Neural cell (in vitro differentiated cells): ENCODE data around the gene PPM1N. TPM values are rescaled to one million over a fixed set of nuclear protein-coding genes. Genes with fewer than 3 reads are reported as not detected.

Experiments used
- H2AFZ ChIP-seq: fragments of 200-600, 300-800 bp; sonication (generic), shearing (Covaris generic); 2 replicates; pipeline ENCODE4 v1.6.0; 2014; ENCODE audit warnings: low read depth, mild to moderate bottlenecking, antibody characterized with exemption, low read length, moderate library complexity
- H3F3A ChIP-seq: fragments of 200-600 bp; shearing (Covaris generic); 2 replicates; pipeline ENCODE4 v1.6.1; 2016; ENCODE audit warnings: mild to moderate bottlenecking, moderate library complexity, mixed read lengths, antibody characterized with exemption, low read length; ENCODE audit not compliant: insufficient read depth, poor library complexity, severe bottlenecking
- H3K27ac ChIP-seq: fragments of 200-600, 300-800 bp; sonication (generic), shearing (Covaris generic); 2 replicates; pipeline ENCODE4 v1.5.1; 2014; ENCODE audit warnings: mild to moderate bottlenecking, low read length, moderate library complexity
- H3K27me3 ChIP-seq: fragments of 300-800, 200-600 bp; sonication (generic), shearing (Covaris generic); 2 replicates; pipeline ENCODE4 v1.6.0; 2014; ENCODE audit warnings: mild to moderate bottlenecking, low read depth, low read length, moderate library complexity; ENCODE audit not compliant: insufficient read depth
- H3K36me3 ChIP-seq: fragments of 300-800, 200-600 bp; sonication (generic), shearing (Covaris generic); 2 replicates; pipeline ENCODE4 v1.5.1; 2014; ENCODE audit warnings: mild to moderate bottlenecking, antibody characterized with exemption, low read length, moderate library complexity; ENCODE audit not compliant: insufficient read depth
- H3K4me2 ChIP-seq: fragments of 300-800, 200-600 bp; sonication (generic), shearing (Covaris generic); 2 replicates; pipeline ENCODE4 v1.6.0; 2014; ENCODE audit warnings: mild to moderate bottlenecking, low read length
- H3K4me3 ChIP-seq: fragments of 300-800, 200-600 bp; sonication (generic), shearing (Covaris generic); 2 replicates; pipeline ENCODE4 v1.5.1; 2014; ENCODE audit warnings: mild to moderate bottlenecking, low read length, moderate library complexity
- H3K79me2 ChIP-seq: fragments of 200-600 bp; shearing (Covaris generic); replicated peaks from 2 replicates; pipeline ENCODE4 v1.6.0; 2014; ENCODE audit warnings: mild to moderate bottlenecking, low read length, moderate library complexity; ENCODE audit not compliant: insufficient read depth
- H3K9ac ChIP-seq: fragments of 300-800, 200-600 bp; sonication (generic), shearing (Covaris generic); 2 replicates; pipeline ENCODE4 v1.6.1; 2016; ENCODE audit warnings: mild to moderate bottlenecking, low read length, mixed read lengths
- H3K9me2 ChIP-seq: fragments of 200-600 bp; shearing (Covaris generic); 2 replicates; pipeline ENCODE4 v1.6.1; 2016; ENCODE audit warnings: mild to moderate bottlenecking, low read length, mixed read lengths; ENCODE audit not compliant: insufficient read depth
- H3K9me3 ChIP-seq: fragments of 200-600, 300-800 bp; sonication (generic), shearing (Covaris generic); 2 replicates; pipeline ENCODE4 v1.6.1; 2016; ENCODE audit warnings: mild to moderate bottlenecking, mixed run types, low read length, moderate library complexity, mixed read lengths
- H4K20me1 ChIP-seq: fragments of 200-600 bp; shearing (Covaris generic); 2 replicates; pipeline ENCODE4 v1.6.1; 2016; ENCODE audit warnings: mild to moderate bottlenecking, mixed run types; ENCODE audit not compliant: insufficient read depth
- EP300 ChIP-seq: fragments of 450-650 bp; conservative IDR thresholded peaks from 2 replicates; pipeline ENCODE4 v1.6.1; 2014; ENCODE audit warnings: antibody characterized with exemption, mild to moderate bottlenecking, moderate library complexity; ENCODE audit not compliant: poor library complexity, severe bottlenecking
- EZH2 ChIP-seq: fragments of 200-600, 300-800 bp; shearing (Covaris generic), sonication (generic); IDR thresholded peaks from 2 replicates; pipeline ENCODE4 v1.6.1; 2014; ENCODE audit warnings: antibody characterized with exemption, low read length, borderline replicate concordance, mild to moderate bottlenecking; ENCODE audit not compliant: insufficient read depth, poor library complexity, severe bottlenecking
- MXI1 ChIP-seq: fragments of 450-650 bp; conservative IDR thresholded peaks from 2 replicates; pipeline ENCODE4 v1.6.1; 2014; ENCODE audit warnings: antibody characterized with exemption, mild to moderate bottlenecking; ENCODE audit not compliant: poor library complexity, severe bottlenecking
- POLR2AphosphoS5 ChIP-seq: IDR thresholded peaks from 2 replicates; pipeline ENCODE4 v1.6.1; 2012
- RAD21 ChIP-seq: fragments of 450-650 bp; conservative IDR thresholded peaks from 2 replicates; pipeline ENCODE4 v1.6.1; 2014; ENCODE audit warnings: antibody characterized with exemption, mild to moderate bottlenecking, moderate library complexity
- SMC3 ChIP-seq: fragments of 450-650 bp; conservative IDR thresholded peaks from 2 replicates; pipeline ENCODE4 v1.6.1; 2014; ENCODE audit warnings: antibody characterized with exemption, mild to moderate bottlenecking, moderate library complexity; ENCODE audit not compliant: poor library complexity
- TAF1 ChIP-seq: IDR thresholded peaks from 2 replicates; pipeline ENCODE4 v1.6.1; 2012; ENCODE audit warnings: low read depth
- polyA plus RNA-seq: library from polyadenylated mRNA; depleted of rRNA; stranded (reverse); fragments of >200 nt; gene quantifications from 2 replicates; pipeline ENCODE4 v1.2.3, GENCODE V29; 2014
- TF ChIP-seq, protein P1 (sequence below): IDR thresholded peaks from 2 replicates; pipeline ENCODE4 v1.6.1; 2012; ENCODE audit warnings: borderline replicate concordance
- TF ChIP-seq, protein P2 (sequence below): fragments of 450-650 bp; IDR thresholded peaks from 2 replicates; pipeline ENCODE4 v1.5.1; 2014; ENCODE audit warnings: antibody characterized with exemption, mild to moderate bottlenecking, moderate library complexity; ENCODE audit not compliant: poor library complexity, severe bottlenecking

The PPM1N gene
- polyA plus RNA-seq, 1 donor from 2014 or later, result 1.0 TPM

GRCh38 chr19:45483033-45483432 lies 15.2 kb upstream of the PPM1N start:
- Histone ChIP-seq H4K20me1 (no peaks in the 10 kb centered on the region), H3K27ac (no peak overlapping the region), H3K79me2 (no peaks in the 10 kb centered on the region), H3K4me2 (no peak overlapping the region), H3K4me3 (no peak overlapping the region), H3F3A (no peaks in the 10 kb centered on the region), H2AFZ (no peak overlapping the region), H3K9me3 (no peaks in the 10 kb centered on the region), H3K36me3 (no peaks in the 10 kb centered on the region), H3K9ac (no peak overlapping the region), H3K9me2 (no peaks in the 10 kb centered on the region), H3K27me3 (no peaks in the 10 kb centered on the region)
- TF ChIP-seq, protein P1, sequence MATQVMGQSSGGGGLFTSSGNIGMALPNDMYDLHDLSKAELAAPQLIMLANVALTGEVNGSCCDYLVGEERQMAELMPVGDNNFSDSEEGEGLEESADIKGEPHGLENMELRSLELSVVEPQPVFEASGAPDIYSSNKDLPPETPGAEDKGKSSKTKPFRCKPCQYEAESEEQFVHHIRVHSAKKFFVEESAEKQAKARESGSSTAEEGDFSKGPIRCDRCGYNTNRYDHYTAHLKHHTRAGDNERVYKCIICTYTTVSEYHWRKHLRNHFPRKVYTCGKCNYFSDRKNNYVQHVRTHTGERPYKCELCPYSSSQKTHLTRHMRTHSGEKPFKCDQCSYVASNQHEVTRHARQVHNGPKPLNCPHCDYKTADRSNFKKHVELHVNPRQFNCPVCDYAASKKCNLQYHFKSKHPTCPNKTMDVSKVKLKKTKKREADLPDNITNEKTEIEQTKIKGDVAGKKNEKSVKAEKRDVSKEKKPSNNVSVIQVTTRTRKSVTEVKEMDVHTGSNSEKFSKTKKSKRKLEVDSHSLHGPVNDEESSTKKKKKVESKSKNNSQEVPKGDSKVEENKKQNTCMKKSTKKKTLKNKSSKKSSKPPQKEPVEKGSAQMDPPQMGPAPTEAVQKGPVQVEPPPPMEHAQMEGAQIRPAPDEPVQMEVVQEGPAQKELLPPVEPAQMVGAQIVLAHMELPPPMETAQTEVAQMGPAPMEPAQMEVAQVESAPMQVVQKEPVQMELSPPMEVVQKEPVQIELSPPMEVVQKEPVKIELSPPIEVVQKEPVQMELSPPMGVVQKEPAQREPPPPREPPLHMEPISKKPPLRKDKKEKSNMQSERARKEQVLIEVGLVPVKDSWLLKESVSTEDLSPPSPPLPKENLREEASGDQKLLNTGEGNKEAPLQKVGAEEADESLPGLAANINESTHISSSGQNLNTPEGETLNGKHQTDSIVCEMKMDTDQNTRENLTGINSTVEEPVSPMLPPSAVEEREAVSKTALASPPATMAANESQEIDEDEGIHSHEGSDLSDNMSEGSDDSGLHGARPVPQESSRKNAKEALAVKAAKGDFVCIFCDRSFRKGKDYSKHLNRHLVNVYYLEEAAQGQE, result no peak
- TF ChIP-seq TAF1 (no peak), MXI1 (no peak), EZH2 (no peak), POLR2AphosphoS5 (no peak), SMC3 (no peak), EP300 (no peak), RAD21 (no peak)
- TF ChIP-seq, protein P2, sequence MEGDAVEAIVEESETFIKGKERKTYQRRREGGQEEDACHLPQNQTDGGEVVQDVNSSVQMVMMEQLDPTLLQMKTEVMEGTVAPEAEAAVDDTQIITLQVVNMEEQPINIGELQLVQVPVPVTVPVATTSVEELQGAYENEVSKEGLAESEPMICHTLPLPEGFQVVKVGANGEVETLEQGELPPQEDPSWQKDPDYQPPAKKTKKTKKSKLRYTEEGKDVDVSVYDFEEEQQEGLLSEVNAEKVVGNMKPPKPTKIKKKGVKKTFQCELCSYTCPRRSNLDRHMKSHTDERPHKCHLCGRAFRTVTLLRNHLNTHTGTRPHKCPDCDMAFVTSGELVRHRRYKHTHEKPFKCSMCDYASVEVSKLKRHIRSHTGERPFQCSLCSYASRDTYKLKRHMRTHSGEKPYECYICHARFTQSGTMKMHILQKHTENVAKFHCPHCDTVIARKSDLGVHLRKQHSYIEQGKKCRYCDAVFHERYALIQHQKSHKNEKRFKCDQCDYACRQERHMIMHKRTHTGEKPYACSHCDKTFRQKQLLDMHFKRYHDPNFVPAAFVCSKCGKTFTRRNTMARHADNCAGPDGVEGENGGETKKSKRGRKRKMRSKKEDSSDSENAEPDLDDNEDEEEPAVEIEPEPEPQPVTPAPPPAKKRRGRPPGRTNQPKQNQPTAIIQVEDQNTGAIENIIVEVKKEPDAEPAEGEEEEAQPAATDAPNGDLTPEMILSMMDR, result no peak

DNA sequence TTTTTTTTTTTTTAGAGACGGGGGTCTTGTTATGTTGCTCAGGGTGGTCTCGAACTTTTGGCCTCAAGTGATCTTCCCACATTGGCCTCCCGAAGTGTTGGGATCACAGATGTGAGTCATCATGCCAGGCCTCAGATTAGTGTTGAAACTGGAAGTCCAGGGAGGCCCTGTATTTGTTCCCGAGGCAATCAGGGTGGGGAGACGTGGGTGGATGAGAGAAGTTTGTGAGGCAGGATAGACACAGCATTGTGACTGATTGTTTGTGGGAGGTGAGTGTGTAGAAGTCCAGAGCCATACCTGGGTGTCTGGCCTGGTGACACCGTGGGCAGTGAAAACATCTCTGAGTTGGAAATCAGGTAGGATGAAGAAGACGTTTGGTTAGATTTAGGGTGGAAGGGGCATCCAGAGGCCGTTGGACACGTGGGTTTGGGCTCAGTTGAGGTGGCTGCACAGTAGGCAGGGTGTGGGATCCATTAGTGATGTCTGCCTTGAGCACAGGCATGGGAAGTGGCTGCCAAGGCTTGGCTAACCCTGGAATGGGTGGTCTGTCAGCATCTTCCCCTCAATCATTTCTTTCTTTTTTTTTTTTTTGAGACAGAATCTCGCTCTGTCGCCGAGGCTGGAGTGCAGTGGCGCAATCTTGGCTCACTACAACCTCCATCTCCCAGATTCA lies 13.8 kb upstream of the PPM1N start:
- Histone ChIP-seq H3K4me2 (no peak overlapping the region), H3K9ac (no peak overlapping the region), H3F3A (no peaks in the 10 kb centered on the region), H3K9me2 (no peaks in the 10 kb centered on the region), H3K9me3 (no peaks in the 10 kb centered on the region), H3K27me3 (no peaks in the 10 kb centered on the region), H2AFZ (no peak overlapping the region), H3K36me3 (no peaks in the 10 kb centered on the region), H3K79me2 (no peaks in the 10 kb centered on the region), H3K4me3 (no peak overlapping the region), H4K20me1 (no peaks in the 10 kb centered on the region), H3K27ac (no peak overlapping the region)
- TF ChIP-seq POLR2AphosphoS5 (no peak), RAD21 (no peak), EZH2 (no peak), MXI1 (no peak), SMC3 (no peak), TAF1 (no peak), EP300 (no peak)
- TF ChIP-seq, protein P2, result no peak
- TF ChIP-seq, protein P1, result no peak
